ENCODE results near the gene RFNG.

DNA sequence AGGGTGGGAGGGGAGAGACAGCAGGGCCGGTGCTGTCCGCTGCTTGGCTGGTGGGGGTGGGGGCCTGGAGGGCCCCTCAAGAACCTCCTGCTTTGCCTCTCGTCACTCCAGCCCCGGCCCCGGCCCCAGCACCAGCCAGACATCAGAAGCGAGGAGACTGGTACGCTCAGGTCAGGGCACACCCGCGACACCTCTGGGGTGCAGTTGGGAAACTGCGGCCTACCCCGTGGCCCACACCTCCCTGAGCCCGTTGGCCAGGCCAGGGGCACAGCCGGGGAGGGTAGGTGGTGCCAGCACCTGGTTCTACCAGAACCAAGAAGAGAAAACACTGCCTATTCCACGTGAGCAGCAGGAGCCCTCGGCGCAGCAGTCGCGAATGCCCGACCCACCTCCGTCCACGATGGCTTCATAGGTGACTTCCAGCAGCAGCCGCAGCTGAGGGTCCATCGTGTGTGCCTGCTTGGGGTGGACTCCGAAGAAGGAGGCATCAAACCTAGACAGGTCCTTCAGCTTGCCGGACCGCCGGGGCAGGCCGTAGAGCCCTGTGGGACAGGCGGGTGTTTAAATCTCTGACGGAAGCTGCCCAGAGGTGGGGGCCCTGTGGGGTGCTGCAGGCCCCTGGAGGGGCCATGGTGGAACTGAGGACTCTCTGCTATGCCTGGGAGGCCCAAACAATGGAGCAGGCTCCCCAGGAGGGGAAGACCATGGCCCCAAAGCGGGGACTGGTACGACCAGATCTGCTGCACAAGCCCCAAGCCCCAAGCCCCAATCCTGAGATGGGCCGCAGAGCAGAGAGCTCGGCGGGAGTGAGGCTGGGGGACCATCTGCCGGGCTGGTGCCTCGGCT lies 43.5 kb upstream of the RFNG start:
- TF ChIP-seq EZH2 (IDR thresholded peaks at IDR 0.05) = no peak
- no peak for TF ChIP-seq POLR2AphosphoS5 (IDR thresholded peaks at IDR 0.05; ENCODE audit: borderline replicate concordance, low read depth, low read length)
- TF ChIP-seq FOXP2 (optimal IDR thresholded peaks at IDR 0.05; ENCODE audit: control extremely low read depth, extremely low read length, insufficient read depth) = no peak

Data from SK-N-MC (cell line).